ENCODE data around the gene MMP11.

Gene MMP11

DNA sequence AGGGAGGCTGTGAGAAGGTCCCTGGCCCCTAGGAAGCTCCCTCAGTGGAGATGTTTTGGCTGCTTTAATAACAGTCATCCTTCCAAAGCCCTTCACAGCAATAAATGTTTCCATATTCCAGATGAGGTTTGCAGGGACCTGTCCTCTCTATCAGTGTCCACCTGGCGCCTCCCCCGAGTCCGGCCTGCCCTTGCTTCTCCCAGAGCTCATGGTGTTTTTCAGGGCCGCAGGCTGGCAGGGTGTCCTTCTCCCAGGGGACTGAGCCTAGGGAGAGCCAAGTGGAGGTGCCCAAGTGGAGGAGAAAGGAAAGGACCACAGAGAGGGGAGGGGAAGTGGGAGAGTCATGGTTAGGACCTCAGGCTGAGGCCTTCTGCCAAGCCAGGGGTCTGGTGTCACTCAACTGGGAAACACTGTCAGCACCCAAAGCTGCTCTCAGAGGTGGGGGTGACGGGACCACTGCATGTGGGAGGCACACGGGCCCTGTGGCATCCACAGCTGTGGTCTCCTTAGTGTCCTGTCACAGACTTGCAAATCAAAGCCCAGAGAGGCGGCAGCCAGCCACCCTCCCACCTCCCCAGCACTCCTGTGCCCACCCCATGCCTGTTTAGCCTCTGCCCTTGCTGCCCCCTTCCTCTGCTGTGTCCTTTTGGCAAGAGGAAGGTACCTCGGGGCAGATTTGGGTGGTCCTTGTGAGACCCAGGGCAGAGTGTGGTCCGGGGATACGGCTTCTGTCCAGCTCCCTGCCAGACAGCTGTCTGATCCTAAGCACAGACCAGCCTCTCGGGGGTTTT lies 59.8 kb downstream of the MMP11 start:
- no peak for DNase-seq

DNA sequence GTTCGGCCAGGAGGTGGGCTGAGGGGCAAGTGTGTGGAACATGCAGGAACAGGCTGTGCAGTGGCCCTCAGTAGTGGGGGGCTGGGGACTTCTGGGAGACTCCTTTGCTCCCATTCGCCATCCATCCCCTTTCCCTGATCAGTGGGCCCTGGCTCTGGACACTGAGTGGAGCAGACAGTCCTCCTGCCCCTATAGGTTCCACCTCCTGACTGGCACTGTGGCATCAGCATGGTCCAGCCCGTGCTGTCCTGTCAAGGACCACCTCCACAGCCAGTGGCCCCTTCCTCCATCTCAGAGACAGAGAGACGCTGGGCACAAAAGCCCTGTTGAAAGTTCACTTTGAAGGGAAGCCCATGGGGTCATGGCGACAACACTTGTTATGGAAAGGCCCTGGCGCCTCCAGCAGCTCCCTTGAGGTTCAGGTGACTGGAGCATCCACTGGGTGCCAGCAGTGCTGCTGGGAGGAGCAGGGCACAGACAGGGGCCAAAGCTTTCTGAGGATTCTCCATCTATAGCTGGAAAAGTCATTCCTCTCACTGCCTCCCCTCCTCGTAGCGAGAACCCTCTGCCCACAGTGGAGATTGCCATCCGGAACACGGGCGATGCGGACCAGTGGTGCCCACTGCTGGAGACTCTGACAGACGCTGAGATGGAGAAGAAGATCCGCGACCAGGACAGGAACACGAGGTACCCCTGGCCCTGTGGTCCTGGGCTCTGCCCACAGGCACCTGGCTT lies 60.5 kb downstream of the MMP11 start:
- DNase-seq: no peak
